Calu3 (cell line): ENCODE measurements around the gene ANKS1A. TPM values are rescaled to one million over a fixed set of nuclear protein-coding genes. Genes with fewer than 3 reads are reported as not detected.

ENCODE experiments used
- BruUV-seq: library from RNA; stranded (reverse); fragments of 400-500 nt; replicated peaks from 2 replicates; lab custom pipeline; 2021; lab: Mats Ljungman, UMichigan
- CTCF ChIA-PET: fragments of 300-600 bp; sonication (Branson Sonifier 250); formaldehyde crosslinking; loops from one replicate; lab custom pipeline; 2022; ENCODE audit warnings: antibody characterized with exemption; lab: Charles Lee
- DNase-seq: peaks from one replicate; pipeline ENCODE4 v3.0.0; 2022
- H3K27ac Mint-ChIP-seq: one replicate; pipeline ENCODE4 v1.8.0; 2022; ENCODE audit warnings: mixed read lengths; ENCODE audit not compliant: unreplicated experiment
- H3K27me3 Mint-ChIP-seq: one replicate; pipeline ENCODE4 v1.8.0; 2022; ENCODE audit warnings: mixed read lengths; ENCODE audit not compliant: unreplicated experiment
- H3K36me3 Mint-ChIP-seq: one replicate; pipeline ENCODE4 v1.8.0; 2022; ENCODE audit warnings: mild to moderate bottlenecking, moderate library complexity, mixed read lengths; ENCODE audit not compliant: insufficient read depth, unreplicated experiment
- H3K4me1 Mint-ChIP-seq: one replicate; pipeline ENCODE4 v1.8.0; 2022; ENCODE audit warnings: mild to moderate bottlenecking, low read depth, mixed read lengths; ENCODE audit not compliant: unreplicated experiment
- H3K4me3 Mint-ChIP-seq: one replicate; pipeline ENCODE4 v1.8.0; 2022; ENCODE audit warnings: mild to moderate bottlenecking, low read depth, moderate library complexity, mixed read lengths; ENCODE audit not compliant: unreplicated experiment
- H3K9me3 Mint-ChIP-seq: one replicate; pipeline ENCODE4 v1.8.0; 2022; ENCODE audit warnings: low read depth, mixed read lengths; ENCODE audit not compliant: unreplicated experiment
- CTCF ChIP-seq: fragments of 200-600 bp; IDR thresholded peaks from one replicate; pipeline ENCODE4 v1.8.0; 2022; ENCODE audit warnings: antibody characterized with exemption; ENCODE audit not compliant: unreplicated experiment
- intact Hi-C: fragments of 100-400 bp; cut with micrococcal nuclease; formaldehyde crosslinking; loops from one replicate; pipeline ENCODE4 v1.10.0; 2022; ENCODE audit not compliant: unreplicated experiment
- total RNA-seq: library from RNA; stranded (reverse); gene quantifications from 2 replicates; pipeline ENCODE4 v1.2.3, GENCODE V29; 2022

The ANKS1A gene
- total RNA-seq, 1 experiment from 2014 or later = 60.3 TPM

DNA sequence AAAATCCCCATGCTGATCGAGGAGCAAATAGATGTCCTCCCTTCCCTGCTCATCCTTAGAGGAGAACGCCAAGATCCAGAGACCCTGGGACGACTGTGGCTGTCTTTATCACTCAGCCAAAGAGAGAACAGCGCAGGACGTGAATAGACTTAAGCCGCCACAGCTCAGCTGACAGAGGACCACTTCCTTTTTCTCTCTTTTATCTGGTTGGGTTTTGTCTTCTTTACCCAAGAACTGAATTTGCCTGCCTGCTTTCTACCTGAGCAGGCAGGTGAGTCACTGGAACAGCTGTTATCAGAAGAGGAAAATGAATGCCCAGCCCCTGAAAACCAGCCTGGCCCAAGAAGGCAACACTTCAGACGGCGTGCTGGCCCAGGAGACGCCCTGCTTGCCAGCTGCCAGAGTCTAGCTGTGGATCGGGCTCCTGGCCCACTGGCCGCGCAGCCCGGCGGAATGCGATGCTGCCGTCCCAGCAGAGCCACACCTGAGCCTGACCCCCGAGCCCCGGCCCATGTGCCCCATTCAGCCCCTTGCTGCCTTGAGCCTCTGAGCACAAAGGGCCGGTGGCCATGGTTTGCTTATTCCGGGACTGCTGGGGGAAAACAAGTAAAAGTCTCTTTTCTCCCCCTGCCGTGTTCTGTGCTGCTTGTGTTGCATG lies 169.9 kb downstream of the ANKS1A start:
- DNase-seq = no peak
- BruUV-seq = no TSS peak
- TF ChIP-seq CTCF = no peak
- Mint-ChIP-seq H3K9me3 (no peaks in the 10 kb centered on the region), H3K4me3 (no peak overlapping the region), H3K4me1 (no peaks in the 10 kb centered on the region), H3K27me3 (no peaks in the 10 kb centered on the region), H3K27ac (no peak overlapping the region), H3K36me3 (peaks cover 10% of the 10 kb centered on the region)
- CTCF ChIA-PET = interaction anchor here (0.6 kb wide), 1 partner anchor 725 kb away, joined by 5 read pairs; no protein-coding TSS in a partner anchor
- intact Hi-C loops = no loop called here

- Mint-ChIP-seq H3K27ac (no peak overlapping the region), H3K36me3 (peaks cover 10% of the 10 kb centered on the region), H3K27me3 (no peaks in the 10 kb centered on the region), H3K4me1 (no peaks in the 10 kb centered on the region), H3K4me3 (no peak overlapping the region), H3K9me3 (no peaks in the 10 kb centered on the region)
- intact Hi-C loops = no loop called here
- no peak for DNase-seq
- BruUV-seq = no TSS peak
- CTCF ChIA-PET = interaction anchor here (0.6 kb wide), 1 partner anchor 725 kb away, joined by 5 read pairs; no protein-coding TSS in a partner anchor
- no peak for TF ChIP-seq CTCF
These were observed 170.7 kb downstream of the ANKS1A start for GRCh38 chr6:35059596-35060345.

DNA sequence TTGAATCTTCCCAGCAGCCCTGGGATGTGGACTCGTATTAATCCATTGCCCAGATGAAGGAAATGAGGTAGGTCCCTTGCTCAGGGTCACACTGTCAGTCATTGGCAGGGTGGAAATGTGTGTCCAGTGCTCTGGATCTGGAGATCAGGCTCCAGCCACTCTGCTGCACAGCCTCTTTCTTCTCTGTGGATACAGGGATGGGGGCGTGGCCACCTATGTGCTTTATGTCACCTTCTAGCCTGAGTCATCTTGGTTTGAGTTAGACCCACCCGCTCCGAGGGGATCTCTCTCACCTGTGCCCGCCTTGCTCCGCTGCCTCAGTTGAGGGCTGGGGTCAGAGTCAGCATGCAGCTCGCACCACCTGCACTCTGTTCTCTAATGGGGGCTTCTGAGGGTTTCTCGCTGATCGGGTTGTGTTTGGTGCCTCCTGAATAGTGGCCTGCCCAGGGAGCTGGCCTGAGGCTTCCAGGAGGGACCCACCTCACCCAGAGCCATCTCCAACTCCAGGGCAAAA lies 172.1 kb downstream of the ANKS1A start:
- no peaks in the 10 kb centered on the region for H3K9me3 Mint-ChIP-seq
- CTCF ChIA-PET = interaction anchor here (0.6 kb wide), 1 partner anchor 10 kb away, joined by 3 read pairs; no protein-coding TSS in a partner anchor
- intact Hi-C loops = no loop called here
- no peaks in the 10 kb centered on the region for H3K4me1 Mint-ChIP-seq
- no peak overlapping the region for H3K27ac Mint-ChIP-seq
- no peaks in the 10 kb centered on the region for H3K27me3 Mint-ChIP-seq
- no peak overlapping the region for H3K4me3 Mint-ChIP-seq
- H3K36me3 Mint-ChIP-seq = peaks cover 6% of the 10 kb centered on the region
- BruUV-seq = no TSS peak
- no peak for TF ChIP-seq CTCF
- no peak for DNase-seq

- Mint-ChIP-seq H3K9me3 (no peaks in the 10 kb centered on the region), H3K4me3 (no peak overlapping the region), H3K27ac (no peak overlapping the region), H3K36me3 (peaks cover 9% of the 10 kb centered on the region), H3K4me1 (no peaks in the 10 kb centered on the region), H3K27me3 (no peaks in the 10 kb centered on the region)
- DNase-seq = no peak
- BruUV-seq = no TSS peak
- intact Hi-C loops = no loop called here
- TF ChIP-seq CTCF = no peak
- CTCF ChIA-PET = no interaction called here
These were observed 172.8 kb downstream of the ANKS1A start for GRCh38 chr6:35061651-35062410.
